Measurements from ENCODE around the gene FGFR2. TPM values are rescaled to one million over a fixed set of nuclear protein-coding genes. Genes with fewer than 3 reads are reported as not detected.

The FGFR2 gene
- total RNA-seq, 1 donor from 2014 or later: 11.8 TPM

DNA sequence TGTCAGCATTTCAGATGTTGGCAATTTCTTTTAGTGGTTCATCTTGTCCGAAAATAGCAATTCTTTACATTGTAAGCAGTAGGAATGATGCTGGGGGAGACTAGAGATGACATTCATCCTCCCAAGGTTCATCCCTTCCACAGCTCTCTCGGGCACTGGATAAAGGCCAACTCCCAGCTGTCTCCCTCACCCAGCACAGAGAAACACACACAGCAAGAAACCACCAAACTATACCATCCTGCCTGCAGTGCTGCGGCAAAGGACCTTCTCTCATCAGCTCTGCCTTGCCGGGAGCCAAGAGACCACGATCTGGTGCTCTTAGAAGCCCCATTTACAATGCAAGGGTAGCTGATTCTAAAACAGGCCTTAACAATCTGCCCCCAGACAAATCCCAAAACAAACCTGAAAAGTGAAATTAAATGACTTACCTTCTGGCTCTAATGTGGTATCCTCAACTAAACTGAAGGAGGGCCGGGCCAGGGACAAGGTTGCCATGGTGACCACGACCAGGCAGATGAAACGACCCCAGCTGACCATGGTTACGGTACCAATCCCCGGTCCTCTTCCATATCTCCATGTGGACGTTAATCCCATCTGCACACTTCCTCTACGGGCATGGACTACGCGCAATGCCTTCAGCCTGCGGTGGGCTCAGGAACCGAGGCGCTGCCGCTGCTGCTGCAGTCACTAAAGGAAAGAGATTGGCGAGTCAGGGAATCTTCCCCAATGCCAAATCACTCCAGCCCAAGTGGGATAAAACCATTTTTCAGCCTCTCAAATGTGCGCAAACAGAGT is 4.8 kb downstream of the FGFR2 start:
- Histone ChIP-seq H3K27ac (ENCODE audit: low read depth, low read length) (no peak overlapping the region), H3K36me3 (ENCODE audit: insufficient read depth, low read length) (no peaks in the 10 kb centered on the region), H3K79me2 (ENCODE audit: insufficient read depth, low read length) (peaks cover 3% of the 10 kb centered on the region), H2AFZ (ENCODE audit: low read depth, low read length) (no peak overlapping the region), H3K4me1 (ENCODE audit: insufficient read depth, low read length) (peaks cover 15% of the 10 kb centered on the region), H3K27me3 (ENCODE audit: insufficient read depth, low read length) (peaks cover 35% of the 10 kb centered on the region), H3K4me2 (ENCODE audit: low read length) (no peak overlapping the region), H3K9ac (ENCODE audit: low read length) (no peak overlapping the region), H4K20me1 (ENCODE audit: insufficient read depth, low read length) (peaks cover 4% of the 10 kb centered on the region), H3K4me3 (ENCODE audit: insufficient read depth, low read depth, low read length) (no peak overlapping the region), H3K9me3 (ENCODE audit: insufficient read depth, low read depth, low read length) (no peaks in the 10 kb centered on the region)
- peaks cover 16% of the 10 kb centered on the region for H3K36me3 Mint-ChIP-seq (ENCODE audit: low read depth, unreplicated experiment)
- FAIRE-seq: no peak
- peaks cover 1% of the 10 kb centered on the region for H3K9me3 Mint-ChIP-seq (ENCODE audit: unreplicated experiment)
- TF ChIP-seq EZH2 (IDR thresholded peaks at IDR 0.05; ENCODE audit: insufficient read depth, low read length) (no peak), CTCF (IDR thresholded peaks at IDR 0.05; ENCODE audit: insufficient read depth, low read depth, low read length) (no peak)
- H3K4me3 Mint-ChIP-seq (ENCODE audit: unreplicated experiment): no peak overlapping the region
- no peak overlapping the region for H3K27ac Mint-ChIP-seq (ENCODE audit: unreplicated experiment)
- DNase-seq (ENCODE audit: low read depth): no peak
- no peaks in the 10 kb centered on the region for H3K27me3 Mint-ChIP-seq (ENCODE audit: low read depth, unreplicated experiment)
- H3K4me1 Mint-ChIP-seq (ENCODE audit: low read depth, unreplicated experiment): peaks cover 32% of the 10 kb centered on the region

- no peaks in the 10 kb centered on the region for H3K9me3 ChIP-seq (ENCODE audit: insufficient read depth, low read depth, low read length)
- Mint-ChIP-seq H3K9me3 (ENCODE audit: unreplicated experiment) (peaks cover 1% of the 10 kb centered on the region), H3K4me3 (ENCODE audit: unreplicated experiment) (no peak overlapping the region), H3K4me1 (ENCODE audit: low read depth, unreplicated experiment) (peaks cover 32% of the 10 kb centered on the region), H3K27ac (ENCODE audit: unreplicated experiment) (peak overlapping the region; percentile 62), H3K27me3 (ENCODE audit: low read depth, unreplicated experiment) (no peaks in the 10 kb centered on the region), H3K36me3 (ENCODE audit: low read depth, unreplicated experiment) (peaks cover 19% of the 10 kb centered on the region)
- no peak for TF ChIP-seq EZH2 (IDR thresholded peaks at IDR 0.05; ENCODE audit: insufficient read depth, low read length)
- TF ChIP-seq CTCF (IDR thresholded peaks at IDR 0.05; ENCODE audit: insufficient read depth, low read depth, low read length): no peak
- no peaks in the 10 kb centered on the region for H3K36me3 ChIP-seq (ENCODE audit: insufficient read depth, low read length)
- H3K4me3 ChIP-seq (ENCODE audit: insufficient read depth, low read depth, low read length): no peak overlapping the region
- H3K4me1 ChIP-seq (ENCODE audit: insufficient read depth, low read length): peaks cover 11% of the 10 kb centered on the region
- H3K27ac ChIP-seq (ENCODE audit: low read depth, low read length): no peak overlapping the region
- H4K20me1 ChIP-seq (ENCODE audit: insufficient read depth, low read length): peaks cover 4% of the 10 kb centered on the region
- H3K27me3 ChIP-seq (ENCODE audit: insufficient read depth, low read length): peaks cover 32% of the 10 kb centered on the region
- H3K79me2 ChIP-seq (ENCODE audit: insufficient read depth, low read length): peaks cover 3% of the 10 kb centered on the region
- FAIRE-seq (no peak), DNase-seq (ENCODE audit: low read depth) (no peak)
- no peak overlapping the region for H2AFZ ChIP-seq (ENCODE audit: low read depth, low read length)
- H3K9ac ChIP-seq (ENCODE audit: low read length): no peak overlapping the region
- H3K4me2 ChIP-seq (ENCODE audit: low read length): no peak overlapping the region
These were observed 5.9 kb downstream of the FGFR2 start for GRCh38 chr10:121592155-121592890.

Data from astrocyte (in vitro differentiated cells and primary cell).